Forelimb muscle (tissue), 1 donor: ENCODE measurements around the gene FXYD4. TPM values are rescaled to one million over a fixed set of nuclear protein-coding genes. Genes with fewer than 3 reads are reported as not detected.
"Not testable (repeated sequence)": the region's sequence is repeated elsewhere in the genome, so short reads cannot be mapped to it uniquely, and the experiment has no call there.

Experiments used
- DNase-seq: peaks from one replicate; pipeline ENCODE4 v3.0.0-alpha.2; 2013; ENCODE audit warnings: low read depth
- polyA plus RNA-seq: library from polyadenylated mRNA; unstranded; fragments of 120-200 nt; gene quantifications from one replicate; pipeline ENCODE4 v1.2.1, GENCODE V29; 2013; ENCODE audit not compliant: insufficient read length

The FXYD4 gene
- 1.1 TPM for polyA plus RNA-seq

GRCh38 chr10:43371418-43371817, at the start of gene FXYD4:
TSS of gene FXYD4 (plus strand) at chr10:43371636. CDS start at chr10:43373747, 2,111 bp downstream.
- DNase-seq, result no peak

GRCh38 chr10:43322331-43322730, 49.1 kb upstream of the FXYD4 start:
- DNase-seq, result no peak

- no peak for DNase-seq
These were observed 48.7 kb upstream of the FXYD4 start for GRCh38 chr10:43322769-43323168.

GRCh38 chr10:43323245-43323644, 48.2 kb upstream of the FXYD4 start:
- DNase-seq, result no peak

GRCh38 chr10:43324876-43325275, 46.6 kb upstream of the FXYD4 start:
- no peak for DNase-seq

- no peak for DNase-seq
These were observed 44.3 kb upstream of the FXYD4 start for GRCh38 chr10:43327171-43327570.

GRCh38 chr10:43327986-43328385, 43.5 kb upstream of the FXYD4 start:
- DNase-seq, result no peak

GRCh38 chr10:43328810-43329209, 42.6 kb upstream of the FXYD4 start:
- DNase-seq, result not testable (repeated sequence)

- not testable (repeated sequence) for DNase-seq
These were observed 42.1 kb upstream of the FXYD4 start for GRCh38 chr10:43329246-43329885.

GRCh38 chr10:43330049-43330823, 41.2 kb upstream of the FXYD4 start:
- not testable (repeated sequence) for DNase-seq

GRCh38 chr10:43330824-43331127, 40.7 kb upstream of the FXYD4 start:
- DNase-seq, result not testable (repeated sequence)

GRCh38 chr10:43333653-43334052, 37.8 kb upstream of the FXYD4 start:
- no peak for DNase-seq

GRCh38 chr10:43336061-43336460, 35.4 kb upstream of the FXYD4 start:
- no peak for DNase-seq

- DNase-seq, result no peak
These were observed 34.7 kb upstream of the FXYD4 start for GRCh38 chr10:43336641-43337318.

GRCh38 chr10:43337536-43337935, 33.9 kb upstream of the FXYD4 start:
- not testable (repeated sequence) for DNase-seq

- DNase-seq, result no peak
These were observed 33.3 kb upstream of the FXYD4 start for GRCh38 chr10:43338117-43338516.

- DNase-seq, result no peak
These were observed 32.3 kb upstream of the FXYD4 start for GRCh38 chr10:43339136-43339535.

- DNase-seq, result no peak
These were observed 31.3 kb upstream of the FXYD4 start for GRCh38 chr10:43340101-43340500.

GRCh38 chr10:43340619-43341018, 30.8 kb upstream of the FXYD4 start:
- DNase-seq, result no peak

GRCh38 chr10:43341450-43341849, 30.0 kb upstream of the FXYD4 start:
- no peak for DNase-seq

GRCh38 chr10:43342279-43343125, 28.9 kb upstream of the FXYD4 start:
- DNase-seq, result no peak

- DNase-seq, result no peak
These were observed 28.3 kb upstream of the FXYD4 start for GRCh38 chr10:43343126-43343525.
